HG03066 (cell line): ENCODE measurements around the gene KRTAP5-4.
"Not testable (repeated sequence)": the region's sequence is repeated elsewhere in the genome, so short reads cannot be mapped to it uniquely, and the experiment has no call there.

Experiments
- ATAC-seq: cut with Tn5 transposase; IDR thresholded peaks from one replicate; pipeline ENCODE4 v1.9.1; 2021; ENCODE audit warnings: low read depth; ENCODE audit not compliant: unreplicated experiment

The KRTAP5-4 gene

DNA sequence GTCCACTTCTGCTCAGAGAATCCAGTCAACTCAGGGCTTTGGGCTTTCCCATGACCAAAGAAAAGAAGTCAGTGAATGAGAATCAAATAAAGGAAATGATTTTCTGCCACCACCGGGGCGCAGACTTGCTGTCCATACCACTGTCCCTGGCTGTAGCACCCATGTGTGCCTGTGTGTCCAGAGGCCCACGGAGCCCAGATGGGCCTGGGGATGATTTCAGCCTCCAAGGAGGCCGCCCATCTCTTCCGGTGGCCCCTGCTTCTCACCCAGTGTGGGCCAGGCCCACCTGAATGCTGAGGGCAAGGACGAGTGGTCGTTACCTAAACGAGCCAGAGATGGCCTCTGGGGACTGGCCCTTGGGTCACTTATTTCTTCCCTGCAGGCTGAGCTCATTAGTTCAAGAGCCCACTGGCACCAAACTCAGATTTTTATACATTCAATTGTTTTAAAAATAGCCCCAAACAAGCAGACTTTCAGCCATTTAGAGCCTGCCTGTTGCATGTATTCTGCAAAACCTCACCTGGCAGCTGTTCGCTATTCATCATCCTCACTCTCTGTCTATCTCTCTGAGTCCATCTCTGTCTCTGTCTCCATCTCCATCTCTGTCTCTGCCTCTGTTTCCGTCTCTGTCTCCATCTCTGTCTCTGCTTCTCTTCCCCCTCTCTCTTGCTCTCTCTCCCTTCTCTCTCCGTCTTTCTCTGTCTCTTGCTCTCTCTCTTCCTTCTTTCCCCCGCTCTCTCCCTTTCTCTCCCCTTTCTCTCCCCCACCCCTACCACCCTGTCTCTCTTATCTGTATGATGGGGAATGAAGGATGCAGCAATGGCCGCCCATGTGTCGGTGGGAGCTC is 31.8 kb upstream of the KRTAP5-4 start:
- ATAC-seq, result no peak

- ATAC-seq, result no peak
Observed at GRCh38 chr11:1652771-1653540, 31.0 kb upstream of the KRTAP5-4 start.

GRCh38 chr11:1652442-1652770 is 30.5 kb upstream of the KRTAP5-4 start:
- ATAC-seq, result no peak

- no peak for ATAC-seq
Observed at GRCh38 chr11:1652026-1652425, 30.1 kb upstream of the KRTAP5-4 start.

- no peak for ATAC-seq
Observed at GRCh38 chr11:1651411-1651980, 29.6 kb upstream of the KRTAP5-4 start.

GRCh38 chr11:1650918-1651262 is 29.0 kb upstream of the KRTAP5-4 start:
- no peak for ATAC-seq

GRCh38 chr11:1650034-1650917 is 28.3 kb upstream of the KRTAP5-4 start:
- ATAC-seq, result no peak

DNA sequence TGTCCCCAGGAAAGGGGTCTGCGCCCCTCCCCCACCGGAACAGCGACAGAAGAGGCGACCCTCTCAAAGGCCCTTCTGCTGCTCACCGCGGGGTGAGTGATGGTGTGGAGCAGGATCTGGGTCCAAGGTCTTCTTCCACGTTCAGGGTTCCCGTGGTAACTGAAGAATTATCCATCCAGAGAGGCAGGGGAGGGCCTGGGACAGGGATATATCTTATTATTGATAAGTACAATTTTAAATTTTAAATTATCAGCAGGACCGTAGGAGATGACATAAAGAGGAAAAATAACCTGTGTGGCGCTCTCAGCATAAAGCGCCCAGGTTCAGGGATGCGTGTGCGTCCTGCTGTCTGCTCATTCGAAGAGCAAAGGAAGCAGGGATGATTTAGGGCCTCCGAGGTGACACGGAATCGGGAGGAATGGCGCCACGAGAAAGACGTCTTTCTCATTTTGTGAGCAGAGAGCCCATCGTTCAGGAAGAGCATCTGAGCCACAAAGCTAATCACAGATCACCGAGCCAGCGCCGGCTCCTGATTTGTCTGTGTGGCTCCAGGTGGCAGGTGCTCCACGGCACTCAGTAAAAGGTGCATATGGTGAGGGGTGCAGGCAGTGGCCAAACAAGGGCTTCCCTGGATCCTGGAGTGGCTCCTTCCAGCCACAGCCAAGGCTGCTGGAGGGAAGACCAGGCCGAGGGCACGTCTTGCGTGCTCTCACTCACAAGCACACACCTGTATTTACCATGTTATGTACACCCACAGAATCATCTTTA is 26.9 kb upstream of the KRTAP5-4 start:
- no peak for ATAC-seq

- ATAC-seq, result no peak
Observed at GRCh38 chr11:1647901-1648652, 26.1 kb upstream of the KRTAP5-4 start.

DNA sequence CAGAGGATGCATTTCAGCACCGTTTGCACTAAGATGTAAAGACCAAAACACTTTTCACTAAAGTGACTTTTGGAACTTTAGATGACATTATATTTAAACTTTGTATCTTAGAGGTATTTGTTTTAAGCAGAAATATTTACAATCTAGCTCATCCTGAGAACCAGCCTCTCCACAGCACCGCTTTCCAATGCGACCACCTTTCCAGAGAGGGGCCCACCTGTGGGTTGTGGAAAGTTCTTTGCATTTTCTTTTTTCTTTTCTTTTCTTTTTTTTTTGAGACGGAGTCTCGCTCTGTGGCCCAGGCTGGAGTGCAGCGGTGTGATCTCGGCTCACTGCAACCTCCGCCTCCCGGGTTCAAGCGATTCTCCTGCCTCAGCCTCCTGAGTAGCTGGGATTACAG is 24.6 kb upstream of the KRTAP5-4 start:
- not testable (repeated sequence) for ATAC-seq

DNA sequence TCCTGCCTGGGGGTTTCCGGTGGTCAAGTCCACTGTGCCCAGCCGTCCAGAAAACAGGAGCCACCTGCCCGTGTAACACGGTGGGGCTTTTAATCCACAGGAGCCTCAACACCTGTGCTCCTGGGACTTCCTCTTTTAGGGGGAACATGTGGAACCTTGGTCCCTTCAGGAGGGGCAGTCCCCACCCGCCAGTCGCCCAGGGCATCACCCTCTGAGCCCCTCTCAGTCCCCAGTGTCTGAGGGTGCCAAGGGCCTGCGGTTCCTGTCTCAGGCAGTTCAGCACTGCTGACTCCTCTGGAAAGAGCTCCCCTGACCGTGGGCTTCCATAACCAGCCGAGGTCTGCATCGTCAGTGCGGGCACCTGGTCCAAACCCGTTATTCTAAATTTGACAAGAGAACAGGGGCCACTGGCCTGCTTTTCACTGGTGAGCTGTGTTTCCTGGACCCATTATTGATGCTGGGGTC is 23.5 kb upstream of the KRTAP5-4 start:
- no peak for ATAC-seq

DNA sequence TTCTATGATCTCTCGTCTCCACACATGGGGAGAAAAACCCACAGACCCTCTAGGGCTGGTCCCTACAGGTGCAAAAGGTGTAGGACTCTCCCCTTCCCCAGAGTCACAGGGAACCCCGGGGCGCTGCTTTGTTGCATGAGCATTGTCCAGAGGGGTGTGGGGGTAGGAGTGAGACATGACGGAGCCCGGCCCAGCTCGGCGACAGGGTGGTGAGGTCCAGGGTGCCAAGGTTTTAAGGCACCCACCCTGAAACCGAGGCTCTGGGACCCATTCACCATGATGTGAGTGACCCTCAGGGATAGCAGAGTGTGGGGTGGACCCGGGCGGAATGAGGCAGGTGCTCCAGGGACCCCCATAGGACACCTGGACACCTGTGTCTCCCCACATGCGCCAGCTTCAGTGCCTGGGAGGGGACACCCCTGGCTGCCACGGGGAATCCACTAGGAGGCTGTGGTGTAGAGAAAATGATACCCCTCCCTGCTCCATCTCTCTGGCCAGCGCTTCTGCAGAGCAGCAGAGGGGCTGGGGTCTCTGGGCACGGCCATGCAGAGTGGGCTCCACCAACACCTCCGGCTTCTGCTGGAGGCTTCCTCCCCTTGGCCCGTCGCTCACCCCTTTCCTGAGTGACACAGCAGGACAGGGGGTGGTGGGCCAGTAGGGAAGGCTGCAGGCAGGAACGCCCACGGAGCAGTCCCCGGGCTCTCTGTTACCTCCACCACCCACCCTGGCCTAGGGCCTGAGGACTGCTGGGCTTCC is 22.8 kb upstream of the KRTAP5-4 start:
- no peak for ATAC-seq

GRCh38 chr11:1643146-1643690 is 21.3 kb upstream of the KRTAP5-4 start:
- ATAC-seq, result no peak

- no peak for ATAC-seq
Observed at GRCh38 chr11:1642288-1643145, 20.6 kb upstream of the KRTAP5-4 start.

GRCh38 chr11:1641096-1641495 is 19.2 kb upstream of the KRTAP5-4 start:
- no peak for ATAC-seq

DNA sequence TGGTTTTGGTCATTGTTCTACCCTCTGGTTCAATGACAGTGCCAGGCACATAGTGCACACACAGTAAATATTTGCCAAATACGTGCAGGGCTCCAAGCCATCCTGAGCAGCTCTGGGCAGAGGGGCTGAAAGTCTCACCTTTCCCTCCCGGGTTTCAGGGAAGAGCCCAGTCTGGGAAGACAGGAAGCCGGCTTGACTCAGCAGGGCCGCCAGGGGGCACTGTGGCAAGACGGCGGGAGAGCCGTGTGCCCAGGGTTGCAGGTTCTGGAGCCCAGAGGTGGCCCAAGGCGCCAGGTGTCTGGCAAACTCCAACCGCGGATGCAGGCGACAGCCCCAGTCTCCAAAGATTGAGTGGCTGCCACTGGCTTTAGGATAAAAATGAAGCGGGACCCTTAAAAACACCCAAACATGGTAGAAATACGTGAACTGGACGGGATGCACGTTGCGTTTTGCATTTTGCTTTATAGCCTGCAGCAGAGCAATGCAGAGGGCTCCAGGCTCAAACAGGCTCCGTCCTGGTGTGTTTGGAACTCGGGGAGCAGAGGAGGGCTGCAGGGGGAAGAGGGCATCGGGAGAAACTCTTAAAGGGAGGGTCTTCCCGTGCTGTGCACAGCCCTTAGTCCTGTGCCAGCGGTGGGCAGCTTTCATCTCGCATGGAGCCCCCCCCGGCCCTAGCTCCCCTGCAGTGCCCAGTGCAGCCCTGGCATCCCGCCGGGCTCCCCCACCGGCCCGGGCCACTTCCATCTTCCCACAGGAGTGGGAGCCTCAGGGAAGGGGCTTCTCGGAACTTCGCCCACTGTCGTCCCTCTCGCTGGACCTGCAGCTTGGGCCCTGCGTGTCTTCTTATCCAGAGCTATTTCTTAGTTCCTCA is 18.4 kb upstream of the KRTAP5-4 start:
- ATAC-seq, result no peak
